ENCODE results near the gene LRRC7.
"Not testable (repeated sequence)": the region's sequence is repeated elsewhere in the genome, so short reads cannot be mapped to it uniquely, and the experiment has no call there.

LRRC7 gene

DNA sequence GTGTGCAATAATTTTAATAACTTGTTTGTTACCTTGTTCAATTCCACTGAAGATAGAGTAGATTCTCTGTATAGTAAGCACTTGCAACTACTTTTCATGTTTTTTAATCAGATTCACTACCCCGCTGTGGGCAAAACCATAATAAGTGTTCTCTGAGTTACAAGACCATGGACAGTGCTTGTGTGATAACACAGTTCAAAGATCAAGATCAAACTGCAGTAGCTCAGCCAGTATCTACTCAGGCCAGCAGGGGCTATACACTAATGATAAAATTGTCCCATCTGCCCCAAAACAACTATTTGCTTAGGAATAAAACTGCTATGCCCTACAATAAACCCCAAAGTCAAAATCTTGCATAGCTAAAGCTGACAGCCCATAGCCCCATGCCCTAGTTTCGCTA, 129.6 kb downstream of the LRRC7 start:
- no peak for DNase-seq (ENCODE audit: low read depth in 2 of 2)

DNA sequence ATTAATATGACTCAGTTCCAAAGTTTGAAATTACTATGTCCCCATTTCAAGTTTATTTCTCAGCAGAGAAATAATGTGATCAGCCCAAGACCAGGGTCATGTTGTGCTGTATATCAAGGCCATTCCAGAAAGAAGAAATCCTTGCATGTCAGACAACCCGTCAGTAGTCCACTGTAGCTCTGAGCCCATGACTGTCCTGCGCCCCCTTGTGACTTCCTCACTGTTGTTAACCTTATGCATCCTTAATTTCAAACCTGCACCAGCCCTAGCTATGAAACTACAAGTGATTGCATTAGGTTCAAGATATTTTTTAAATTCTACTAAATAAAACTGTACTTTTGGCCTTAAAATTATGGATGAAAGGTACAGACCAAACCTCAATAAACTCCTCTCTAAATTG, 133.0 kb downstream of the LRRC7 start:
- DNase-seq (ENCODE audit: low read depth in 2 of 2), result no peak

DNA sequence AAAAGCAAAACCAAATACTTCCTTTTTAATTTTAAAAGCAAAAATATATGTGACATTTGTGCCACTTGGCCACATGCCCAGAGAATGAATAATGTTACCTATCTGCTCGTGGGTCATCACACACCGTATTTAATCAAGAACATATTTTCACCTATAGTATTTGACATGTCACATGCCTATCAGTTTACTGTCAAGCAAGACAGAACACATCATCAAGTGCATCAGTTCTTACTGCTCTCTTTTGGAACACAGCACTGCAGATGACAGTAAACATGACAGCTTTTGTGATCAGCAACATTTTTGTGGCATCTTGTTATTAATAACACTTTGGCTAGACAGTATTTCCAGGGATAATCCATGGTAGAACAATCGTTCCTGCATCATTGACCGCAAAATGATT, 134.4 kb downstream of the LRRC7 start:
- DNase-seq (ENCODE audit: low read depth in 2 of 2), result no peak

DNA sequence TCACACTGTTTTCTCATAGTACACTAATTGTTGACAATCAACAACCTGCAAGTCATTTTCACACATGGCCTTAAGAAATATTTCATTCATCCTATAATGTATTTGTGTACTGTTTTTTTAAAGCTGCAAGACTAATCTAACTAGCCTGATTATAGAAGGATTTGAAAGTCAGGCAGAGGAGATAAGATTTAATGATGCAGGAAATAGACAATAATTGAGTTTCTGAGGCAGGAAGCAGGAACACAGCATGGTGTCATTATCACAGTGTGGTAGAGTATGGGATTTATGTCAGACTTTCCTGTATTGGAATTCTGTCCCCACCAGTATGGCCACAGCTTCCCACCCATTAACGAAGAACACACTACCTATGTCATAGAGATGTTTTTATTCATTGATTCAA, 138.8 kb downstream of the LRRC7 start:
- DNase-seq (ENCODE audit: low read depth in 2 of 2), result no peak

DNA sequence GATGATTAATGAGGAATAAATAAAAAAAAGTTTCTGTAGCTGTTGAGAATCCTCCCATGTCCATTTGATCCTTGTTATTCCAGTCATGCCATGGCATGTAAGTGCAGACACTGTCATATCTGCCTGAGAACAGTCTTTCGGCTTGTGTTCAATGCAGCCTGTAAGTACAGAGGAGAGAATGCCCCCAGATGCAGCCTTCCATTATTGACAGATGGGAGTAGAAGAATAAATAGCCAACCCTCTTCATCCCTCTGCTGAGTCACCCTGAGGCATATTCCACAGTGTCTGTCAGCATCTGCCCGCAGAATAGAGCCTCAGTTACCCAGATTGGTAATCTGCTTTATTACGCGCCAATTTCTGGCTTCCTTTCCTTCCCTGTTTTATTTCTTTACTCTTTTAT, 139.4 kb downstream of the LRRC7 start:
- DNase-seq (ENCODE audit: low read depth in 2 of 2), result no peak

DNA sequence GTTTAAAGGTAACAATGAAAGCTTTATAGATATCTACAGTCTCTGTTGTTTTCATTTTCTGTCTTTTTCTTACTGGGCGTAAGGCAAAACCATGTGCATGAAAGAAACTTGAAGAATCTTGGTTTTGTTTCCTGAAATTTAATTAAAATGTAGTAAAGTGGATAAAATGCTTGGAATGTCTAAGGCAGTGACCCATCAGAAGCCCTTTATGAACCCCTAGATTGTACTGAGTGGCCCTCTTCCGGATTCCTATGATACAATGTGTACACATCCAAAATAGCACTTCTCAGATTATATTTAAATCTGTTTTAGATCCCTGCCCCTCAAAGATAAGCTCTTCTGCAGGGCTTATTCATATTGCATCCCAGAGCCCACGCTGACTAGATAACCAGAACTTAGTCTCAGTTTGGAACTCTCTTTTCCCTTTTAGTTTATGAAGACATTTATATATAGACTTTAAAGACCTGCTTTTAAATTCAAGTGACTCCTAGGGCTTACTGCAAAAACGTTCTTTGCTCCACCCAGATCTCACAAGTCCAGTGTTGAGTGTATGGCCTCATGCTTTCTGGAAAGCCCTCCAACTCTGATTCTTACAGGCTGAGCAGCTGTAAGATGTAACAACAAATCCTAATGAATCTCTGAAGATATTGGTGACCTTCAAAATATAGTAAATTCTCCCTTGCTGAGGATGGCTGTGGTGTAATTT, 142.9 kb downstream of the LRRC7 start:
- DNase-seq (ENCODE audit: low read depth in 2 of 2), result no peak

DNA sequence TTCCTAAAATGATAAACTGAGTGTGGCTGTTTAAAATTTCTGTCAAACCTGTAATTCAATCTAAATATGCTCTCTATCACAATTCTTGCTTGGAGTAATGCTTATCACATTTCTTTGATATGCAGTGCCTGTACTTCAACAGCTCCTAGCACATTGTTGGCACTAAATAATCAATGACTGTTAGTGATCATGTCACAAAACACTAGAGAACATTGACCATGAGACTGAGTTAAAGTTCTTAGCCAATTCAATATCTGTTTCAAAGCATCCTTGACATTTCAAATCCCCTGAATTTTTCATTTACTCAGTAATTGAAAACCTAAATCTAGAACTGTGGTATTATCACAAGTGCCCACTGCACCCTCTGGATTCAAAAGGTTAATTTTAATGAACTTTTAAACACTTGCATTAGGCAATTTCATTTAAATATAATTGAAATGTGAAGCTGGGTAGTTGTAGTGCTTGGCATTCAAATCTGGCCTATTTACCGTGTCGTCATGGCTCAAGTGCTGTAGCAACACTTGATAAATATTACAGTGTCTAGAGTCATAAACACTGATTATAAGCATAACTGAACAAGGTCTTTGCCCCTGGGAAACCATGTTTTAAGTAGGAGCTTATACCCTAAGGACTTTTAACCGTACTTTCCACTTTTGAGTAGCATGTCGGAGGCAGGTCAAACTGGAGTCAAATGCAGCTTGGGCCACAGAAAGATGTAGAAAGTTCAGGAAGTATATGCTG, 143.6 kb downstream of the LRRC7 start:
- DNase-seq (ENCODE audit: low read depth in 2 of 2), result no peak

DNA sequence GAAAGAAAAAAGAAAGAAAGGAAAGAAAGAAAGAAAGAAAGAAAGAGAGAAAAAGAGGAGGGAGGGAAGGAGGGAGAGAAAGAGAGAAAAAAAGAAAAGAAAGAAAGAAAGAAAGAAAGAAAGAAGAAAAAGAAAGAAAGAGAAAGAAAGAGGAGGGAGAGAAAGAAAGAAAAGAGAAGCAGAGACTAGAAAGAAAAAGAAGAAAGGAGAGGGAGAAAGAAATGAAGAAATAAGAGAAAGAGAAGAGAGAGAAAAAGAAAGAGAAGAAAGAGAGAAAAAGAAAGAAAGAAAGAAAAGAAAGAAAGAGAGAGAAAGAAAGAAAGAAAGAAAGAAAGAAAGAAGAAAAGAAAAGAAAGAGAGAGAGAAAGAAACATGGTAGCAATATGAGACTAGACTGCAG, 150.1 kb downstream of the LRRC7 start:
- DNase-seq (ENCODE audit: low read depth in 2 of 2), result not testable (repeated sequence)

DNA sequence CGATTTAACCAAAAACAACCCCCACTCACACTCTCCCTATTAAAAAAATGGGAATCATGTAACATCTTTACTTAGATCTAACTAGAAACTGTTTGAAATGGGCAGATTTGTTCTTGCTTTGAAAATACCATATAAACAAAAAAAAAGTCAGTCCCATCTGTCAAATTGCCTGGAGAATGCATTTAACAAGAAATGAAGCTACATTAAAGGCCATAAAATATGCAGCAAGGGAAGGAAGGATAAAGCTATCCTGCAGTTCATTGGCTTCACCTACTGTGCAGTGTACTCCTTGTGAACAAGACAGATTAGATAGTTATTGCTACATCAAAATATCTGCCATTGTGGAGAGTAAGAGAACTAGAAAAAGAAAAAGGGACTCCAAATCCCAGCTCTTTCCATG, 160.5 kb downstream of the LRRC7 start:
- no peak for DNase-seq (ENCODE audit: low read depth in 2 of 2)

DNA sequence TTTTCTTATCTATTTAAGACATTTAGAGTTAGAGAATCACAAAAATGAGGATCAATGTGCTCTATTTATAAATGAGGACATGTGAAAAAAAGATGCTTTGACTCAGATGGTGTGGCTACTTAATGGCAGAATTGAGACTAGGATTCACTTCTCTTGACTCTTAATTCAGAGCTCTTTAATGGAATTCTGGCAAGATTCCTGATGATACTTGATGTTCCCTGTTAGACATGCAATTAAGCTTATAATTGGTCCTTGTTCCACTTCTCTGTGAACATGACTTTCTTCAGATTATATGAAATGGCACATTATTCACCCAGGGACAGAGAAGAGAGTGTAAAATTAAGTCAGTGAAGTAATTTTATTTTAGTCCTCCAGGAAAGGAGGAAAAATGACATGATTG, 165.3 kb downstream of the LRRC7 start:
- no peak for DNase-seq (ENCODE audit: low read depth in 2 of 2)

DNA sequence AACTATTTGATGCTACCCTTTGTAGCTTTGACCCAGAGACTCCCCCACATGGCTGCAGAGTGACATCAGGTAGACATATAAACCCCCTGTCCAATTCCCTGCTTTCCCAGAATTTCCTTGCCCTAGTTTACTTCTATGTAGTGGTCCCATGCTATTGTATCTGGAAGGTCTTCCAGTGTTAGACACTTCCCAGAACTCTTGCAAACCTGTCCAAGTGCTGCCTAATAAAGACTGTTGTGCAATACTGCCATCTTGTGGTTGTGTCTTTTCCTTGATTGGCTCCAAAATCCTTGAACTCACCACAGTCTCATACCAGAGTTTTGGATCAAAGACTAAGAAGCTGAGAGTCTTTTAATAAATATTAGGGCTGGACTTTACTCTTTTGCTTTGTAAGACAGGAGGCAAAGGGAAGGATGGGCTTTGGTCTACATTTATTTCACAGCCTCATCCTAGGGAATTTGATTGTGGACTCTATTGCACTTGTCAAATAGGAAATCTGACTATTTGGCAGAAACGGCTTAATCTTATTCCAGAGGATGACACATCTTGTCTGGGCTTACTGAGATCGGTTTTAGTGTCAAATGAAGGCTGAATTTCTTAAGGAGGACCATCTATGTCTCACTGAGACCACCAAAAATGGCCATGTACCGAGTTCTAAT, 169.9 kb downstream of the LRRC7 start:
- DNase-seq (ENCODE audit: low read depth in 2 of 2), result no peak

DNA sequence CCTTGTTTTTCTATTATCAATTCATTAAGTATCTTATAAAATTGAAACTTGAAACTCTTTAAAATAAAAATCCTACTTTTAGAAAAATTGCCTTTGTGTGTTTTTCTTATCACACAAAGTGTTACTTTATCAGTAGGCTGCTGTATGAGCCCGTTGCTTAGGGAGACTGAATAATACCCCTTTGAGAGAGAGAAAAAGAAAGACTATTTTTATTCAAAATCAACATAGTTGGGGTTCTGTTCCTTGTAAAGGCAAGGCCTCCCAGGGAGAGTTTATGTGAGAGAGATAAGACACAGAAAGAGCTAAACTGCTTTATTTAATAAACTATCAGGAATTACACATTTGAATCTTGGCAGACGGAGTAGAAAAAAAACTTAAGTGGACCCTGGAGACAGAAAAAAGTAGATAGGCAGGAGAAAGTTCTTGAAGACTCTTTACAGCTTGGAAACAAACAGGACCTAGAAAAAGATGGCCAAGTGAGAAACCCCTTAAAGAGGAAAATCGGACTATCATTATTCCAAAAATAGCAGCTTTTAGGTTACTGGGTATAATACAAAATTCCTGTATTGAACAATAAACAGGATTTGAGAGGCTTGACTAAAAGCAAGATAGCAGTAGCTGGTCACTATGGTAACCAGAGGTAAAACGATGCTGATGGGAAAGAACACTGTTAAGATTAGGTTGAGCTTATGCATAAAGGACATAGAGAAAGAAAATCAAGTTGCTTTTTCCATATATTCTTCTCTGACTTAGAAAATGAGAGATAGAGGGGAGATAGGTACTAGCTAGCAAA, 170.9 kb downstream of the LRRC7 start:
- no peak for DNase-seq (ENCODE audit: low read depth in 2 of 2)

DNA sequence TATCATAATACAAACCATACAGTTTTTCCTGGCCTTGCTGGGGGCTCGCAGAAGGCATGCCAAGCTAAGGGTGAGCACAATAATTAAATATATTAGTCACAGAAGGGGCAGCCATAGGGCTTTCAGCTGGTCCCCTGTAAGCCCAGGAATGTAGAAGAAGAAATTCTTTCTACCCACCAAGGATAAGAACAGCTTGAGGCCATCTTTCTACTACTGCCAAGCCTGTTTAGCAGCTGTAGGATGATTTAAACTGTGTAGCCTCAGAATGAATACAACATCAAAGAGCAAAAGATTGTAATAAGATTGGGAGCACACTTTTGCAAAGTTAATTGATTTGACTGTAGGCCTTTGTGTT, 171.5 kb downstream of the LRRC7 start:
- DNase-seq (ENCODE audit: low read depth in 2 of 2), result no peak

DNA sequence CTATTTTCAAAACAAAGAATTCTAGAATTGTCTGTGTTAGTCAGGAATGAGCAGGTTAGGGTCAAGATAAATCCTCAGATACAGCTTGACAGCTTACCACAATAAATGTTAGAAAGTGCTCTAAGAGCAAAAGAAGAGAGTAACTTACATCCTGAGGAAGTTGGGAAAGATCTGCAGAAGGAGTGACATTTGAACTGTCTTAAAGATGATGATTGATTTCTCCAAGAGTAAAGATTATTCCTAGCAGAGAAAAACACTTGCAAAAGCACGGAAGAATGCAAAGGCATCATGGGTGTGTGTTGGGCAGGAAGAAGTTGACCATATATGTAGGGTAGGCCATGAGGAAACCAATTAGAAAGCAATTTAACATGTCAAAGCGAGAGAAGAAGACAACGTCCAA, 175.4 kb downstream of the LRRC7 start:
- DNase-seq (ENCODE audit: low read depth in 2 of 2), result no peak

DNA sequence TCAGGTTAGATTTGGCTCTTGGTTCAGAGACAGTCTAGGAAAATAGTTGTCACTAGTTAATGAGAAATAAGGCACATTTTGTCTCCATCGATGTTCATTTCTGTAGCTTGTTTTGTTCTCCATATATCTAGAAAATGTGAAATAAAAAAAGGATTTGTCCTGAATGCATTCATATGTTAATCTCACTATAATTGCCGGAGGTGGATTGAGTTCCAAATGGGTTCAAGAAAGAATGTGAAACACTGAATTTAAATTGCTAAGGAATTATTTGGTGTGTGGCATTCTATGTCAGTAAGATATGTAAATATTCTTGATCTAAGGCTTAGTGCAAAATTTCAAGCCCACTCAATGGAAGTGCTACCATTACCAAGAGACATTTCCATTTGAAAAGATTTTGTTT, 176.7 kb downstream of the LRRC7 start:
- no peak for DNase-seq (ENCODE audit: low read depth in 2 of 2)

DNA sequence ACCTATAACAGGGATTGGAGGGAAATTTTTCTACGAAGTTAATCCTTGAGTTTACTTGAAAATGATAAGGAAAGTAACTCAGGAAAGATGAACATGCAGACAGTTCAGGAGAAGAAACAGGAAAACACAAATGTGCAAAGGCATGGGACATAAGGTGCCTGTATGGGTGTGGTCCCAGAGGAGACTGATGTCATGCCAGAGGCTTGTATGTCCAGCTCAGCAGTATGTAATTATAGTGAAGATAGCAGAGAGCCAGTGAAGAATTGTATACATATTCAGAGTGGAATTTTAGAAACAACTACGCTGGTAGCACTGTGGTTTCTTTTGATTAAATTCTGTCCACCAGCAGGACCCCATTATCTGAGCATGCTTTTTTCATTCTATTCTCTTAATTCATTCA, 179.5 kb downstream of the LRRC7 start:
- DNase-seq (ENCODE audit: low read depth in 2 of 2), result no peak

DNA sequence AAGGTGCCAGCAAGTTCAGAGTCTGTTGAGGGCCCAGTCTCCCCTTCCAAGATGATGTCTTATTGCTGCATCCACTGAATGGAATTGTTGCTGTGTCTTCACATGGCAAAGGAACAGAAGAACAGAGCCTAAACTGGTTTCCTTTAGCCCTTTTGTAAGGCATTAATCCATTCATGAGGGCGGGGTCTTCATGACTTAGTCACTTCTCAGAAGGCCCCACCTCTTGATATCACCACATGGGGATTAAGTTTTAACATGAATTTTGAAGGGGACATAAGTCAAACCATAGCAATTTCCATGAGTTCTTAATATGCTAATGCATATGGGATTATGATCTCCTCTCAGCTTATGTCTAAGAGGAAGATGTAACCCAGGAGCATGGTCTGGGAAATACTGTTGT, 182.9 kb downstream of the LRRC7 start:
- no peak for DNase-seq (ENCODE audit: low read depth in 2 of 2)

DNA sequence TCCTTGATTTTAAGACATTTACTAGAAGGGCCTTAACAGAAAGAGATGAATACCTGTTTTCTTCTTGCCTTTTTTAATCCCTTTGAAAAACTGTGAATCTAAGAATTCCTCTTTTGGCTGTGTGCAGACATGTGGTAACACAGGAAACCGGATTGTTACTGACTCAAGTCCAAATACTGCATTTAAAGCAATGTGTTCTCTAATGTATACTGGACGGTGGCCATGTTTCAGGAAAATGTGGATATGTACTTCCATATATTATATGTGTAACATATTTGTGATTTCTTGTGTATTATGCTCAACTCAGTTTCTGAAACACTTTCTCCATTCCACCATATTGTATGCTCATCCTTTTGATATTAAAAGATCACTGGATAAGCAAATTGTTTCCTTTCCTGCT, 185.1 kb downstream of the LRRC7 start:
- DNase-seq (ENCODE audit: low read depth in 2 of 2), result no peak

DNA sequence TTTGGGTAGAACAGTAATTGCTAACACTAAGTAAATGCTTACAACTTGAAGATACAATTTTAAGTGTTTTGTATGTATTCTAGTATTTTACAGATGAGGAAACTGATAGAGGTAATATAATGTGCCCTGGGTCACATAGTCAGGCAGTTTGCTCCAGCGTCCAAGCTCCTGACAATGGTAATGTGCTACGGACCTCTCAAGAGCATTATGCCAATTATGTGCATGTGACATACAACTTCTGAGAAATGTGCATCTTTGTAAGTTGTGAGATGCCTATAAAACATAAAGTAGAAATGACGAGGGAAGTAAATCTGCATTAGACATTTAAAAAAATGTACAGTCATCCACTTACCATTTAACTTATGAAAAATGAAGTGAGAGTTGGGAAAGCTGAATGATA, 186.8 kb downstream of the LRRC7 start:
- no peak for DNase-seq (ENCODE audit: low read depth in 2 of 2)

DNA sequence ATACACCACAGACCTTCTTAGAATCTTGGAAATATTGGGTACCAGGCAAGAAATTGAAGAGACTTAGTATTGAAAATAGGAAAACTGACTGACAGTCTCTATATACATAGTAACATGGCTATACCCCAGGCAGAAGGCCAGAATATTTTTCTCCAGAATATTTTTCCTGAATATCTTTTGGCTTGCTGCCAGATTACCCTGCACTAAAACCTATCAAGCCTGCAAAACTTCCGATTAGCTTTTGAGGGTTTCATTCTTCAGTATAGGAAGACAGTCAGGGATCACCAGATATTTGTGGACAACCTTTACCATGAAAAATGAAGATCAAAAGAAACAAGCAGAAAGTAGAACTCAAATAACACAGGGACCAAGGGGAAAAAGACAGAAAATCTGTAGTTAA, 187.9 kb downstream of the LRRC7 start:
- no peak for DNase-seq (ENCODE audit: low read depth in 2 of 2)

DNA sequence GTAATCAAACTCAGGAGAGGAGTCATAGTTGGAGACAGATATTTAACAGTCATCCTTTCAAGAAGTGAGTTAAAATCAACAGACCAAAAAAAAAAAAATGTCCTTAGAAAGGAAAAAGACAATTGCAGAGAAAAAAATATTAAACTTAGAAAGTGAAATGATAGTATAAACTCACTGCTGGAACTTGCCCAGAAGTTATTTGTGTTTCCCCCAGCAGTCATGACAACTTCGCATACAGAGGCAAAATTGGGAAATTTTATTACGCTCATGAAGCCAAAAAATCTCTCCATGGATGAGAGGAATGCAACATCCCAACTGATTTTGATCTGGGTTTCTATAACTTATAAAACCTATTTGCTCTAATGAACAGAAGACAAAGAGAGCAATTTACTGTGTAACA, 198.2 kb downstream of the LRRC7 start:
- DNase-seq (ENCODE audit: low read depth in 2 of 2), result no peak

DNA sequence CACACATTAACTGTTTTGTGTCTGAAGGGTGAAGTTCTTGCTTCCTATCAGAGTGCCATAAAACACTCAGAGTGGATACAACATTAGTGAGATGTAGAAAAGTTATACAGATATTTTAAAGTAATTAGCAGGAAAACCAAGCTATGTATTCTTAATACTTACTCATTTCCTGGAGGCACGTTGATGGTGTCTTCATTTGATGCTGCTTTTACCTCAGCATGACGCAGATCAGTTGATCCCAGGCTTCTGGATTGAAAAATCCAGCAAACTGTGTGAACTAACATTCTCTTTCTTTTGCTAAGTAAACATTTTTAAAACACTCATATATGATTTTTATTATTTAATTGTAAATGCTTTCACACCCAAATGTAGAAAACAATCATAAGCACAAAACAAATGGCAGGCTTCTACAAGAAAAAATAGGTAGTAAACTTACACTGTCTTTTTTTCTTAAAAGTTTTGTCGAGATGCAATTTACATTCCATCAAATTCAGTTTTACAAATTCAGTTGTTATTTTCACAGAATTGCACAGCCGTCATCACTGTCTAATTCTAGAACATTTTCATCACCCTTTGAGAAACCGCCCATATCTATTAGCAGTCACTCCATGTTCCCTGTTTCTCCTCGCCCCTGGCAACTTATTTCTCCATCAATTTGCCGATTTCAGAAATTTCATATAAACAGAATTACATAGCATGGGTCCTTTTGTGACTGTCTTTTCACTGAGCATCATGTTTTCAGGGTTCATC, 198.9 kb downstream of the LRRC7 start:
- DNase-seq (ENCODE audit: low read depth in 2 of 2), result no peak

All from stimulated activated CD4-positive, alpha-beta T cell treated with anti-CD3 and anti-CD28 coated beads, Interleukin-12 subunit alpha, Interleukin-12 subunit beta, amount 100 ng/mL, for 24 hours (primary cell).